DMS153 (cell line): ENCODE data around the gene CA5B.
A peak's percentile ranks its signal among the peaks of the same experiment; 100 is the strongest.
"Not testable (repeated sequence)": the region's sequence is repeated elsewhere in the genome, so short reads cannot be mapped to it uniquely, and the experiment has no call there.

ENCODE experiments used
- DNase-seq: peaks from one replicate; lab custom pipeline; 2025; lab: John Stamatoyannopoulos, UW

Gene CA5B

GRCh38 chrX:15748841-15749240 is 10.8 kb downstream of the CA5B start:
- DNase-seq, result no peak

- no peak for DNase-seq
These were observed 11.9 kb downstream of the CA5B start for GRCh38 chrX:15749642-15750610.

- DNase-seq, result no peak
These were observed 12.6 kb downstream of the CA5B start for GRCh38 chrX:15750611-15751154.

GRCh38 chrX:15751155-15751819 is 13.2 kb downstream of the CA5B start:
- no peak for DNase-seq

GRCh38 chrX:15755091-15755490 is 17.0 kb downstream of the CA5B start:
- DNase-seq, result no peak

- no peak for DNase-seq
These were observed 20.1 kb downstream of the CA5B start for GRCh38 chrX:15758140-15758539.

- DNase-seq, result not testable (repeated sequence)
These were observed 21.8 kb downstream of the CA5B start for GRCh38 chrX:15759886-15760285.

GRCh38 chrX:15761564-15762191 is 23.6 kb downstream of the CA5B start:
- DNase-seq, result no peak

- DNase-seq, result no peak
These were observed 31.4 kb downstream of the CA5B start for GRCh38 chrX:15769300-15769954.

GRCh38 chrX:15781961-15782699 is 44.1 kb downstream of the CA5B start:
- no peak for DNase-seq

- no peak for DNase-seq
These were observed 47.2 kb downstream of the CA5B start for GRCh38 chrX:15785176-15785750.

GRCh38 chrX:15786915-15787314 is 48.8 kb downstream of the CA5B start:
- peak; percentile 73 for DNase-seq

GRCh38 chrX:15789979-15790768 is 52.1 kb downstream of the CA5B start, which contains the start of gene ZRSR2:
ZRSR2 (plus strand) TSS chrX:15790484; CDS start chrX:15790496, 12 bp downstream.
- peak; percentile 53 for DNase-seq

GRCh38 chrX:15790769-15791290 is 52.8 kb downstream of the CA5B start:
- DNase-seq, result no peak

GRCh38 chrX:15797707-15798106 is 59.6 kb downstream of the CA5B start:
- DNase-seq, result no peak

GRCh38 chrX:15804563-15804962 is 66.5 kb downstream of the CA5B start:
- no peak for DNase-seq

- DNase-seq, result no peak
These were observed 70.2 kb downstream of the CA5B start for GRCh38 chrX:15808254-15808653.

- no peak for DNase-seq
These were observed 74.3 kb downstream of the CA5B start for GRCh38 chrX:15812192-15812938.

- DNase-seq, result no peak
These were observed 75.3 kb downstream of the CA5B start for GRCh38 chrX:15813416-15813815.
